AG09309 (cell line): ENCODE measurements around the gene DAZAP2.
"Not testable (repeated sequence)": the region's sequence is repeated elsewhere in the genome, so short reads cannot be mapped to it uniquely, and the experiment has no call there.

Source experiments
- DNase-seq: peaks from one replicate; pipeline ENCODE4 v3.0.0-alpha.2; 2010; ENCODE audit warnings: low read depth
- H3K4me3 ChIP-seq: 2 replicates; pipeline ENCODE4 v1.5.1; 2011; ENCODE audit warnings: mild to moderate bottlenecking, low read depth, low read length, moderate library complexity; ENCODE audit not compliant: control insufficient read depth
- TF ChIP-seq, protein P1 (sequence below): IDR thresholded peaks from 2 replicates; pipeline ENCODE4 v1.5.1; 2011; ENCODE audit warnings: mild to moderate bottlenecking, low read depth, low read length, inconsistent platforms; ENCODE audit not compliant: insufficient read depth, control insufficient read depth; ENCODE audit errors: missing control alignments

Gene DAZAP2

DNA sequence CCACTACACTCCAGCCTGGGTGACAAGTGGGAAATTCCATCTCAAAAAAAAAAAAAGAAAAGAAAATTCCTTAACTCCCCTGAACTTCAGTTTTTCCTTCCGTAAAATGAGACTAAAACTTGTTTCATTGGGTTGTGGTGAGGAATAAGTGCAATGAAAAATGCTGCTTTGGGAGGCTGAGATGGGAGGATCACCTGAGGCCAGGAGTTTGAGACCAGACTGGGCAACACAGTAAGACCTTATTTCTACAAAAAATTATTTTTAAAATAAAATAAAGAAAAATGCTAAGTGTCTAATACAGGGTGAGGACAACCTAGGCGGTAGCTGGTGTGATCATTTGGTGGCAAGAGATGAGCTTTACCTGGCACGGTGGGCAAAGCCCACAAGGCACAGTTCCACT lies 24.7 kb downstream of the DAZAP2 start:
- DNase-seq, result no peak
- TF ChIP-seq, protein P1, sequence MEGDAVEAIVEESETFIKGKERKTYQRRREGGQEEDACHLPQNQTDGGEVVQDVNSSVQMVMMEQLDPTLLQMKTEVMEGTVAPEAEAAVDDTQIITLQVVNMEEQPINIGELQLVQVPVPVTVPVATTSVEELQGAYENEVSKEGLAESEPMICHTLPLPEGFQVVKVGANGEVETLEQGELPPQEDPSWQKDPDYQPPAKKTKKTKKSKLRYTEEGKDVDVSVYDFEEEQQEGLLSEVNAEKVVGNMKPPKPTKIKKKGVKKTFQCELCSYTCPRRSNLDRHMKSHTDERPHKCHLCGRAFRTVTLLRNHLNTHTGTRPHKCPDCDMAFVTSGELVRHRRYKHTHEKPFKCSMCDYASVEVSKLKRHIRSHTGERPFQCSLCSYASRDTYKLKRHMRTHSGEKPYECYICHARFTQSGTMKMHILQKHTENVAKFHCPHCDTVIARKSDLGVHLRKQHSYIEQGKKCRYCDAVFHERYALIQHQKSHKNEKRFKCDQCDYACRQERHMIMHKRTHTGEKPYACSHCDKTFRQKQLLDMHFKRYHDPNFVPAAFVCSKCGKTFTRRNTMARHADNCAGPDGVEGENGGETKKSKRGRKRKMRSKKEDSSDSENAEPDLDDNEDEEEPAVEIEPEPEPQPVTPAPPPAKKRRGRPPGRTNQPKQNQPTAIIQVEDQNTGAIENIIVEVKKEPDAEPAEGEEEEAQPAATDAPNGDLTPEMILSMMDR, result no peak
- H3K4me3 ChIP-seq, result no peak overlapping the region

DNA sequence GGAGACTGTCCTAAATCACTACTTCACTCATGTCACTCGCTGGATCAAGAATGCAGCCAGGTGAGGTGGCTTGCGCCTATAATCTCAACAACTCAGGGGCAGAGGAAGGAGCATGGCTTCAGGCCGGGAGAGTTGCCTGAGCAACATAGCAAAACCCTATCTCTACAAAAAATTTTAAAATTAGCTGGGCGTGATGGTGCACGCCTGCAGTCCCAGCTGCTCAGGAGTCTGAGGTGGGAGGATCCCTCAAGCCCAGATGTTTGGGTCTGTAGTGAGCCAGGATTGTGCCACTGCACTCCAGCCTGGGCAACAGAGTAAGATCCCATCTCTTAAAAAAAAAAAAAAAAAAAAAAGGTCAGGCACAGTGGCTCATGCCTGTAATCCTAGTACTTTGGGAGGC lies 25.7 kb downstream of the DAZAP2 start:
- TF ChIP-seq, protein P1, result no peak
- DNase-seq, result no peak
- H3K4me3 ChIP-seq, result no peak overlapping the region

DNA sequence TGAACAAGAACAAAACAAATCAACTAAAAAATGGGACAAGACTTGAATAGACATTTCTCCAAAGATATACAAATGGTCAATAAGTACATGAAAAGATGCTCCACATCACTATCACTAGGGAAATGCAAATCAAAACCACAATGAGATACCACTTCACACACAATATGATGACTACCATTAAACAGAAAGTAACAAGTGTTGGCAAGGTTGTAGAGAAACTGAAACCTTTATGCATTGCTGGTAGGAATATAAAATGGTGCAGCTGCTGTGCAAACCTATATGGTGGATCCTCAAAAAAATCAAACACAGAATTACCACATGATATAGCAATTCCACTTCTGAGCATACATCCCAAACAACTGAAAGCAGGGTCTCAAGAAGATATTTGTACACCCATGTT lies 26.4 kb downstream of the DAZAP2 start:
- H3K4me3 ChIP-seq, result no peak overlapping the region
- TF ChIP-seq, protein P1, result no peak
- DNase-seq, result no peak

DNA sequence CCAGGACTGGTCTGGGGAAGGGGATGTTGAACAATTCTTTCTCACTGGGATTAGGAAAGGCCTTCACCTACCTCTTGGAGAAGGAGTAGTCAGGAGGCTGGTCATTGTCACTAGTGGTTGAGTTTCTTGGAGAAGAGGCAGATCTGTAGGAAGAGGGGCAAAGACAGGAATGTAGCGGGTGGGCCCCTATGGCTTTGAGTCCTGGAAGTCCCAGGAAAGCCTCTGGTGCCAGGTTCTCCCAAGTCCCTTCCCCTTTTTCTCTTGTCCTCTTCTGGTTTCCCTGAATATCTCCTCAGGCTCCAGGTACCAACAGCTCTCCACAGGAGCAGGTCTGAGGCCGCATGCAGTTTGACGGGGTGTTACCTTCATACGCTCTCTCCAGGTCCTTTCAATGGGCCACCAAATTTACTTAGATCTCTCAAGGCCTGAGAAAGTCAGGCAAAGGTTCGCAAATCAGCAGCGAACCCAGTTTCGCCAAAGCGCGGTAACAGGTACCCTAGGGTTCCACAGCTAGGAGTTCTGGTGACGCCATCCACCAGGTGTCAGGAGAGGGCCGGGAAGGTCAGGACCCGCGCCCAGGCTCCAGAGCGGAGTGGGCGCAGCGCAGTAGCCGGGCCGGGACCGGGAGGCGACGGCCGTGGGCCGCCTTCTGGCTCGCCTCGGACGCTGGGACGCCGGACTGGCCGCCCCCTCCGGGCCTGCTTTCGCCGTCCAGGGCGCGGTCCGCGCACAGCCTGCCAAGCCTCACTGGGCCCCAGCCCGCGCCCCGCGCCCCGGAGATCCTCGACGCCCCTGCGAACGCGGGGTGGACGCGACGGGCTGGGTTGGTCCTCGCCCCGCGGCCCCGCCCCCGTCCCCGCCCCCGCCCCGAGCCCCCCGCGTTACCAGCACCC lies 30.8 kb downstream of the DAZAP2 start:
- H3K4me3 ChIP-seq, result peak overlapping the region; percentile 67

DNA sequence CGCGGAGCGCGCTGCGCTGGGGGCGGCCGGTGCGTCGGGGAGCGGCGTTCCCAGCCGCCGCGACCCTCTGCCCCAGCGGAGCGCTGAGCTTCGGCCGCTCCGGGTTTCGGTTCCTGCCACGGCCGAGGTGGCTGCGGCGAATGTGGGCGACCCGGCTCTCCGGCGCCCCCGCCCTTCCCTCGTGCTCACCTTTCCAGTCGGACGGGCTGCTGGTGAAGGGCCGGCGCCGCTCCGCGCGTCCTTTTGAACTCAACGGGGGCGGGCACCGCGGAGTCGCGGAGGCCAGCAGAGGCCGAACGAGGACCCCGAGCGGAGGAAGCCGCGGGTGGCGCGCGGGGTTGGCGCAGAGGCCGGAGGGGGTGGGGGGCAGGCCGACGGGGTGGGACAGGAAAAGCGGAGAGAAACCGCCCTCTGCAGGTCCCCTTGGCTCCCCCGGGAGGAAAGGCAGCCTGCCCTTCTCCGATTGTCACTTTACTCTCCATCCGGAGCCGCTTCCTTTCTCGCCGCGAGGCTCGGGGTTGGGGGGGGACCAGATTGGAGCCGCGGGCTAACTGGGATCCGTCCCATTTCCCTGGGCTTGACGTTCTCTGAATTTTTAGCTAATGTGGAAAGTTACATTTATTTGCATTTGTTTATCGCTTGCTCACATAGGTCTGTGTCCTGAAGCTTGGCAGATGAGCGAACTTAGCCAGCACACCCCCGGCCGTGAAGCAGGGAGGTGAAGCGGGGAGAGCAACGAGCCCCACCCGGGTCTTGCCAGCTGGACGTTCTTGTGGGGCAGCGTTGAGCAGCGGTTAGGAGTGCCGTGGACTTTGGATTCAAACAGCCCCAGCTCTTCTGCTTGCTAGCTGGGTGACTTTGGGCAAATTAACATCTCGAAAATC lies 31.7 kb downstream of the DAZAP2 start, which contains the start of gene SMAGP:
TSS of gene SMAGP (minus strand) at position 349 of the 884 bp plus-strand sequence. CDS start 1,137 bp downstream, outside the sequence.
- TF ChIP-seq, protein P1, result no peak
- no peak for DNase-seq
- H3K4me3 ChIP-seq, result peak within 1 kb of the TSS; percentile 67

More for the DNA sequence above, 30.8 kb downstream of the DAZAP2 start:
- TF ChIP-seq, protein P1, result peak; percentile 37
- DNase-seq, result no peak

DNA sequence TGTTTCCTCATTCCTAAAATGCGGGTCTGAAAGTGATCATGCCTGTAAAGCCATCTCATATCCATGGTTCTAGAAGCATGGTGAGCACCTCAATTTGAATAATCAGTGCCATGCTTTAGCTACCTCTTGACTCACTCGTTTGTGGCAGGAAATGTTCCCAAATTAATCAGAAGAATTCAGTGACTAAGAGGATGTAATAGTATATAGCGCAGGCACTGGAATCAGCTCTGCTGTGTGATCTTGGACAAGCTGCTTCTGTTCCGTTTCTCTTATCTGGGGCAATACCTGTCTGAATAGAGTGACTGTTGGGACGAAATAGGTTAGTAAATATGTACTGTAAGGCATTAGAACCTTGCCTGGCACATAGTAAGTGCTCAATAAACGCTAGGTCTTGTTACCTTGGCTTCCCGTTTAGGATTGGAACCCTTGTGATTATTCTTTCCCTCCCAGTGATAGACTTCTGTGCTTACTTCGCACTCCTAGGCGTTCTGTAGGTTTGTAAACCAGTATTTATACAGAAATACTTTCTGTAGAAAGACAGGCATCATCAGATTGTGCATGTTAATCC lies 32.4 kb downstream of the DAZAP2 start:
- TF ChIP-seq, protein P1, result no peak
- peak overlapping the region; percentile 67 for H3K4me3 ChIP-seq
- peak; percentile 65 for DNase-seq

DNA sequence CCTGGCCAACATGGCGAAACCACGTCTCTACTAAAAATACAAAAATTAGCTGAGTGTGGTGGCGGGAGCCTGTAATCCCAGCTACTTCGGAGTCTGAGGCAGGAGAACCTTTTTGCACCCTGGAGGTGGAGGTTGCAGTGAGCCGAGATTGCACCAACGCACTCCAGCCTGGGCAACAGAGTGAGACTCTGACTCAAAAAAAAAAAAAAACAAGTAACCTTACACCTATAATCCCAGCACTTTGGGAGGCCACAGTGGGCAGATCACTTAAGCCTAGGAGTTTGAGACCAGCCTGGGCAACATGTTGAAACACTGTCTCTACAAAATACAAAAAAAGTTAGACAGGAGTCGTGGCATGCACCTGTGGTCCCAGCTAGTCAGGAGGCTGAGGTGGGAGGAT lies 34.2 kb downstream of the DAZAP2 start:
- not testable (repeated sequence) for H3K4me3 ChIP-seq, DNase-seq
